ENCODE measurements around the gene GRK5. TPM values are rescaled to one million over a fixed set of nuclear protein-coding genes. Genes with fewer than 3 reads are reported as not detected.

Gene GRK5
- total and polyA plus RNA-seq, 4 donors, result 18.5 to 43.1 (median 40.3) TPM

DNA sequence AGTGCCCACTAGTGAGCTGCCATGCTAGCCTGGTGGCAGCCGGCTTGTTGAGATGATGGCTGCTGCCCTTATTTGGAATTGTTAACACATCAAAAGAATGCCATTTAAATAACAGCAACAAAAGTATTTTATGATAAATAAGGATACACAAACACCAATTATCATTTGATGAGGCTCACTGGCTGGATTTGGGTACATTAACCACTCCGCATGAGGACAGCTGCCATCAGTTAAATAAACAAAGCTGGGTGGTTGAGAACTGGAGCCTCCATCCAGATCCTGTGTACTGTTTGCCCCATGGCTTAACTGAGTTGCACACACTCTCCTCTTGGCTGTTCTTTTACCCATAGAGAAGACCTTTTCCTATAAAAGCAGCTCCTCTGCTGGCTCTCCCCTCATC, 231.3 kb downstream of the GRK5 start:
- no peak for TF ChIP-seq CTCF (IDR thresholded peaks at IDR 0.05; ENCODE audit: control extremely low read depth, extremely low read depth)
- no peak overlapping the region for H3K9ac ChIP-seq (ENCODE audit: insufficient read depth in 1 of 2, low read length in 2 of 2)
- ATAC-seq (ENCODE audit: insufficient read depth, low FRiP score), result no peak
- H3K27me3 ChIP-seq (ENCODE audit: control insufficient read depth in 3 of 3, insufficient read depth in 3 of 3, low read length in 2 of 3), result no peaks in the 10 kb centered on the region
- H3K36me3 ChIP-seq (ENCODE audit: control insufficient read depth in 4 of 4, insufficient read depth in 4 of 4, low read length in 4 of 4), result peaks cover 0 to 36% (median 25%) of the 10 kb centered on the region in 4 donors
- H3K4me1 ChIP-seq (ENCODE audit: control insufficient read depth in 5 of 5, insufficient read depth in 5 of 5, low read length in 5 of 5), result peaks cover 0 to 5% (median 0%) of the 10 kb centered on the region in 5 donors
- no peaks in the 10 kb centered on the region for H3K9me3 ChIP-seq (ENCODE audit: control insufficient read depth in 4 of 4, insufficient read depth in 3 of 4, low read length in 3 of 4)
- H3K4me3 ChIP-seq, result no peak overlapping the region
- peak overlapping the region in 1 of 2 donors; percentile 23 for H3K27ac ChIP-seq (ENCODE audit: low read depth in 1 of 2, low read length in 1 of 2)
- DNase-seq, result no peak
- WGBS, 2 donors, result 96% methylated on average over 2 of the region's 2 CpGs

- TF ChIP-seq CTCF (IDR thresholded peaks at IDR 0.05; ENCODE audit: control extremely low read depth, extremely low read depth), result no peak
- peaks cover 0 to 5% (median 0%) of the 10 kb centered on the region in 5 donors for H3K4me1 ChIP-seq (ENCODE audit: control insufficient read depth in 5 of 5, insufficient read depth in 5 of 5, low read length in 5 of 5)
- no peak overlapping the region for H3K4me3 ChIP-seq
- WGBS, 2 donors, result 73 to 82% methylated on average over 5 of the region's 5 CpGs
- peaks cover 0 to 33% (median 24%) of the 10 kb centered on the region in 4 donors for H3K36me3 ChIP-seq (ENCODE audit: control insufficient read depth in 4 of 4, insufficient read depth in 4 of 4, low read length in 4 of 4)
- H3K9me3 ChIP-seq (ENCODE audit: control insufficient read depth in 4 of 4, insufficient read depth in 3 of 4, low read length in 3 of 4), result no peaks in the 10 kb centered on the region
- ATAC-seq (ENCODE audit: insufficient read depth, low FRiP score) (no peak), DNase-seq (no peak)
- no peak overlapping the region for H3K9ac ChIP-seq (ENCODE audit: insufficient read depth in 1 of 2, low read length in 2 of 2)
- H3K27me3 ChIP-seq (ENCODE audit: control insufficient read depth in 3 of 3, insufficient read depth in 3 of 3, low read length in 2 of 3), result no peaks in the 10 kb centered on the region
- H3K27ac ChIP-seq (ENCODE audit: low read depth in 1 of 2, low read length in 1 of 2), result no peak overlapping the region
Measured at GRCh38 chr10:119439922-119440321, 232.6 kb downstream of the GRK5 start.

DNA sequence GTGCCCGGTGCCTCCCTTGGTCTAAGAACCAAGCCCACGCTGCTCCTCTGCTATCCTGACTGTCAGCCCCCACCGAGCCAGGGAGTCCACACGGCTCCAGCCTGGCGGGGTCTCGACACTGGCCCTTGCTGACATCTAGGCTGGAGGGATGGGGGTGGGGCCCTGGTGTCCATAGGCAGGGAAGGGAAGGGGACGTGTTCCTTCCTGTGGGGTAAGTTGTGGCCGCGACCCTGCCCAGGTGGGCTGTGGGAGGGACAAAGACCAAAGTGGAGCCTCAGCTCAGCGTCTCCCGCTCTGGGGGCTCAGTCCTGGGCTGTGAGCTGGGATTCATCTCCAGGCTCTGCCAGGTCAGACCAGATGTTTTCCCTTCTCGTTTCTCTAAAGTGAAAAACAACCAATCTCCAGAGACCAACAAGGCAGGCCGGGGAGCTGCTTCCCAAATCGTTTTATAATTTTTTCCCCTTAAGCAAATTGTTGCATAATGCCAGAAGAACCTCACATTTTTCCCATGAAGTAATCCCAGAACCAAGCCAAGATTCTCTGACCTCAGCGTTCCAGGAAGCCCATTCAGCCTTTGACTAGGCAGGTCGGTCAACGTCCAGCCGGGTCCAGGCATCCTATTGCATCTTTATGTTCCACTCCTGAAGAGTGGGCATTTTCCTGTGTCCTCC, 233.9 kb downstream of the GRK5 start:
- 58 to 70% methylated on average over 18 of the region's 18 CpGs for WGBS, 2 donors
- DNase-seq, result peak in 2 of 3 donors; percentile 11 to 32
- H3K36me3 ChIP-seq (ENCODE audit: control insufficient read depth in 4 of 4, insufficient read depth in 4 of 4, low read length in 4 of 4), result peaks cover 0 to 30% (median 22%) of the 10 kb centered on the region in 4 donors

More for the DNA sequence above, 233.9 kb downstream of the GRK5 start:
- Histone ChIP-seq H3K4me1 (ENCODE audit: control insufficient read depth in 5 of 5, insufficient read depth in 5 of 5, low read length in 5 of 5) (peaks cover 0 to 5% (median 0%) of the 10 kb centered on the region in 5 donors), H3K4me3 (no peak overlapping the region), H3K27me3 (ENCODE audit: control insufficient read depth in 3 of 3, insufficient read depth in 3 of 3, low read length in 2 of 3) (no peaks in the 10 kb centered on the region), H3K9ac (ENCODE audit: insufficient read depth in 1 of 2, low read length in 2 of 2) (no peak overlapping the region), H3K9me3 (ENCODE audit: control insufficient read depth in 4 of 4, insufficient read depth in 3 of 4, low read length in 3 of 4) (no peaks in the 10 kb centered on the region), H3K27ac (ENCODE audit: low read depth in 1 of 2, low read length in 1 of 2) (peak overlapping the region in 1 of 2 donors; percentile 61)
- no peak for TF ChIP-seq CTCF (IDR thresholded peaks at IDR 0.05; ENCODE audit: control extremely low read depth, extremely low read depth)
- ATAC-seq (ENCODE audit: insufficient read depth, low FRiP score), result no peak

Measured in lung (tissue), 12 donors.